ENCODE data around the gene AMTN.

AMTN gene

DNA sequence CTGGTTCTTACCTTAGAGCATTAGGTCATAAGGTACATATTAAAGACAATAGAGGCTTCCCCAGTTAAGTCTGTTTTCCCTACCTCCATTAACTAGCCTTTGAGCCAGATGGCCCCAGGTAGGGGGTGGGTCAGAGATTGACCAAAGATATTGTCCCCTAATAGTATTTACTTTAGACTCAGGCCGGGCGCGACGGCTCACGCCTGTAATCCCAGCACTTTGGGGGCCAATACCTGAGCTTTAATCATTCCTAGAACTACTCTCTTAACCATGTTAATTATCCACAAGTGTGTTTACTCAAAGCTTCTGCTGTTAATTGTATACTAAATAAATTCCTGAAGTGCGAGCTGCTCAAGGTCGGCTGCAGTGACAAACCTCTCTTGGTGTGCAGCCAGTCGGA, 45.7 kb downstream of the AMTN start:
- H3K27ac ChIP-seq = no peak overlapping the region
- no peak for TF ChIP-seq CTCF (IDR thresholded peaks at IDR 0.05)
- TF ChIP-seq ZFX (IDR thresholded peaks at IDR 0.05; ENCODE audit: borderline replicate concordance) = no peak

- TF ChIP-seq ZFX (IDR thresholded peaks at IDR 0.05; ENCODE audit: borderline replicate concordance) = no peak
- no peak overlapping the region for H3K27ac ChIP-seq
These were observed 52.4 kb downstream of the AMTN start for GRCh38 chr4:70570796-70571195.

DNA sequence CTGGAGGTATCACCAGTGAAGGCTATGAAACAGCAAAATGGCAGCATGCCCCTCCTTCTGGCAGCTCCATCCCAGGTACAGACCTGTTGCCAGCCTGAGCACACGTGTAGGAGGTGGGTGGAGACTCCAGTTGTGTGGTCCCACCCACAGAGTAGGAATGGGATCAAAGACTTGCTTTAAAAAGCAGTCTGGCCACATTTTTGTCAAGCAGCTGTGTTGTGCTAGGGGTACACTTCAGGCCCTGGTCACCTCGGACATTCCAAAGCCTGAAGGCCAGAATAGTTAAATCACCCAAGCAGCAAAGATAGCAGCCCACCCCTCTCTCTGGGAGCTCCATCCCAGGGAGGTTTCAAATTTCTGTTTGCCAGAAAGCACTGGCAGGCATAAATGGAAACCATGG, 53.4 kb downstream of the AMTN start:
- TF ChIP-seq ZFX (IDR thresholded peaks at IDR 0.05; ENCODE audit: borderline replicate concordance) = no peak
- no peak for TF ChIP-seq CTCF (IDR thresholded peaks at IDR 0.05)
- no peak overlapping the region for H3K27ac ChIP-seq

DNA sequence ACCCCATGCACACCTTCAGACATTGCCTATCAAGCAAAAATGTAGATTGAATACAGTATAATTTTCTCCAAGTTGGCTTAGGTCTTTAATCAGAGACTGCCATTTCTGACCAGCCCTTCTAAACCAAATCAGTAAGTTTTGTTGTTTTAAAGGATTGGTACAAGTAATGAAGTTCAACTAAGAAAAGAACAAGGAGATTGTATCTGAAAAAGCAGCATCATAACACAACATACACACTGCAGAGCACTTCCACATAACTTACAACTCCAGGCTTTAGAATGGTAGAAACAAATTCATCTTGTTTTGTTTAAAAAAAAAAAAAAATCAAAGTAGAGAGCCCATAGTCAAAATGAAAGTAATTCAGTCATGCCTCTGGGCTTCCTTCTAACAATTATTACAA, 57.6 kb downstream of the AMTN start:
- TF ChIP-seq CTCF (IDR thresholded peaks at IDR 0.05) = no peak
- TF ChIP-seq ZFX (IDR thresholded peaks at IDR 0.05; ENCODE audit: borderline replicate concordance) = no peak
- no peak overlapping the region for H3K27ac ChIP-seq

DNA sequence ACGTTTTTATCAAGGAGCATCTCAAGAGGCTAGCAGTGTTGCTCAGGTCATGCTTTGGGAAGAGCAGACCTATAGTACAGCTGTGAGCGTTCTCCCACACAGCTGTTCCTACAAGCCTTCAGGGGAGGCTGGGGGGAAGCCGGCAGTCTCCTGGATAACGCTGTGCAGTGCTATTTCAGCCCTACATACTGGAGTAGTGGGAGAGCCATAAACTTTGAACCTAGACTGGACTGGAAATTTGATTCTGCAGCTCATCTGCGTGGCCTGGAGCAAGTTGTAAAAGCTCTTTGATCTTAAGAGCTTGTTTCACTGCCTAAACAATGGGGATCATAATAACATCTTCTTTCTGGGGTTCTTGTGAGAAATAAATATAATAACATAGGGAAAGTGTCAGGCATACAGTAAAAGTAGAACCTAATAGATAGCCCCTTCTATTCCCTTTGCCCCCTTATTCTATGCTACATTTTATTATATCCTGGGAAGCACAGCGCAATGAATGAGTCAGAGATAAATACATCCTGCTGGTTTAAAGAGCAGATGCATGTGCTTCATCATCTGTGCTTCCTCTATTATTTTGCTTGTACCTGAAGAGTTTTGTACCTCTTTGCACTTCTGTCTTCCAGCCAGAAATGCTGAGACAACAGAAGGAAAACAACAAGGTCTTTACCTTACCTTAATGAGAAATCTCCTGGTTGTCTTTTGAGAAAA, 59.0 kb downstream of the AMTN start:
- TF ChIP-seq ZFX (IDR thresholded peaks at IDR 0.05; ENCODE audit: borderline replicate concordance) (no peak), CTCF (IDR thresholded peaks at IDR 0.05) (no peak)
- 0 out of 2 replicates have a peak overlapping the region, but pooled peaks have one; percentile 28 for H3K27ac ChIP-seq

DNA sequence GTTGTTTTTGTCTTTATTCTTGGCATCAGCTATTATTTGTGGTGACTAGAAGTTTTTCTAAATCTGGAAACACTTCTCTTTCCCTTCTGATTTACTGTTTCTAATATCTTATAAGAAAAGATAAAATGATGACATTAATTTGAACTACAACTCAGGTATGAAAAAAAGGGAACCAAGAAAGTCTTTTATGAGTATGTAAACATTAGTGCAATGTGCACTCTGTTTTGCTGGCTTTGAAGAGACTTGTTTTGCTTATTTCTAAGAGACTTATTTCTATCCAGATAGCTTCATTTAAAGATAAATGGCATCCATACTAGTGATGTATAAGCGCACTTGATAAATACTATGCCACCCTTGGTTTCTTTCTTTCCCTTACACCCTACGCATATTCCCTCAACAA, 63.6 kb downstream of the AMTN start:
- TF ChIP-seq CTCF (IDR thresholded peaks at IDR 0.05) (no peak), ZFX (IDR thresholded peaks at IDR 0.05; ENCODE audit: borderline replicate concordance) (no peak)
- H3K27ac ChIP-seq = no peak overlapping the region
